ENCODE data around the gene HSPG2. TPM values are rescaled to one million over a fixed set of nuclear protein-coding genes. Genes with fewer than 3 reads are reported as not detected.

Gene HSPG2
- total and polyA plus RNA-seq, 2 of the 8 experiments (the other 6 are each of a cell fraction or from before 2014, with no cell fraction given) = 17.8 to 111 TPM

- 75% methylated on average over 11 of the region's 11 CpGs; no CpG with 5 or more reads in 1 of the 2 experiments for WGBS, 2 experiments (ENCODE audit: extremely low coverage in 1 of 2, insufficient coverage in 1 of 2, insufficient read length in 1 of 2, insufficient replicate concordance in 2 of 2, low coverage in 1 of 2, low lambda C conversion rate in 2 of 2, missing lambda C conversion rate in 1 of 2)
- peaks cover 15 to 51% (median 29%) of the 10 kb centered on the region in 4 experiments for H3K4me1 ChIP-seq (replicated peaks in 1 of 4; ENCODE audit: control insufficient read depth in 3 of 4, insufficient read depth in 4 of 4, low read length in 3 of 4)
- no peak for FAIRE-seq
- no peak for TF ChIP-seq POLR2AphosphoS5 (IDR thresholded peaks at IDR 0.05; ENCODE audit: low read depth, low read length)
- peak; percentile 92 for TF ChIP-seq KDM1A (IDR thresholded peaks at IDR 0.05; ENCODE audit: borderline replicate concordance, low read length)
These were observed 26.4 kb downstream of the HSPG2 start for GRCh38 chr1:21910558-21911204.

More at GRCh38 chr1:21910558-21911204, 26.4 kb downstream of the HSPG2 start:
- peak overlapping the region in 2 of 4 experiments; percentile 33 to 34; a peak in 3 of 7 replicates for H3K9ac ChIP-seq (replicated peaks in 1 of 4; ENCODE audit: extremely low read depth in 1 of 4, low read depth in 3 of 4, low read length in 3 of 4)
- CTCF ChIA-PET (ENCODE audit: partially characterized antibody) = interaction anchor here (0.8 to 2.0 kb wide), 8 partner anchors 8 to 54 kb away, joined by 3 to 7 read pairs (median 4); no protein-coding TSS in a partner anchor
- no peak overlapping the region for H2BK20ac ChIP-seq (ENCODE audit: low read length)
- H2AFZ ChIP-seq (ENCODE audit: low read length) = no peak overlapping the region
- peak overlapping the region; percentile 44 for H2BK120ac ChIP-seq (replicated peaks; ENCODE audit: low read depth, low read length)
- H3K14ac ChIP-seq (ENCODE audit: insufficient read length) = no peak overlapping the region
- no peak overlapping the region for H4K91ac ChIP-seq (replicated peaks; ENCODE audit: insufficient read length, low read length)
- POLR2A ChIA-PET (ENCODE audit: partially characterized antibody) = interaction anchor here (1.0 to 8.3 kb wide), 6 partner anchors 10 to 33 kb away, joined by 3 to 72 read pairs (median 4); no protein-coding TSS in a partner anchor
- H2AK5ac ChIP-seq (ENCODE audit: low read depth, low read length) = no peak overlapping the region; the same call in 1 of the 2 replicates
- H2BK5ac ChIP-seq (ENCODE audit: low read depth, low read length) = peak overlapping the region; percentile 61; the same call in 1 of the 2 replicates
- H3K4me3 ChIP-seq (ENCODE audit: extremely low read depth in 1 of 4, insufficient read depth in 2 of 4, low read depth in 3 of 4, low read length in 4 of 4) = no peak overlapping the region
- H3K9me3 ChIP-seq (ENCODE audit: insufficient read depth in 2 of 2, low read depth in 1 of 2, low read length in 1 of 2) = no peaks in the 10 kb centered on the region
- peaks cover 2% of the 10 kb centered on the region; the same call in 1 of the 2 replicates for H3K79me1 ChIP-seq (ENCODE audit: low read depth, low read length)
- no peak overlapping the region for H2BK15ac ChIP-seq (ENCODE audit: low read length)
- H4K8ac ChIP-seq (ENCODE audit: extremely low read depth, insufficient read depth, low read length) = no peak overlapping the region
- peak overlapping the region; percentile 59 for H3K4ac ChIP-seq (replicated peaks; ENCODE audit: insufficient read length, low read depth, low read length)
- H3K18ac ChIP-seq (ENCODE audit: extremely low read depth, low read length) = no peak overlapping the region
- no peak overlapping the region for H3K4me2 ChIP-seq (ENCODE audit: insufficient read depth in 1 of 2, low read depth in 2 of 2, low read length in 2 of 2)
- peak overlapping the region; percentile 7 for H4K5ac ChIP-seq (ENCODE audit: insufficient read length, low read depth, low read length)
- H3K56ac ChIP-seq (replicated peaks; ENCODE audit: insufficient read length, low read depth, low read length) = no peak overlapping the region
- no peaks in the 10 kb centered on the region for H3K23me2 ChIP-seq (ENCODE audit: low read depth, low read length)
- no peak overlapping the region for H3K23ac ChIP-seq (ENCODE audit: insufficient read length)
- H2BK12ac ChIP-seq (ENCODE audit: low read depth, low read length) = peak overlapping the region; percentile 39; the same call in 1 of the 2 replicates
- peak overlapping the region; percentile 49; the same call in 1 of the 2 replicates for H3K27ac ChIP-seq (ENCODE audit: low read depth, low read length)
- peaks cover 0 to 2% of the 10 kb centered on the region in 2 experiments; a peak in 1 of 4 replicates for H3K79me2 ChIP-seq (ENCODE audit: control insufficient read depth in 1 of 2, insufficient read depth in 2 of 2, low read length in 2 of 2)
- no peaks in the 10 kb centered on the region for H3K27me3 ChIP-seq (replicated peaks in 1 of 4; ENCODE audit: control insufficient read depth in 3 of 4, extremely low read depth in 1 of 4, insufficient read depth in 3 of 4, low read length in 3 of 4)
- H3K36me3 ChIP-seq (ENCODE audit: control insufficient read depth in 2 of 4, insufficient read depth in 4 of 4, low read length in 3 of 4) = 0 out of 8 replicates have a peak, but pooled peaks cover 0 to 2% (median 0%) of the 10 kb centered on the region in 4 experiments
- peaks cover 3 to 6% of the 10 kb centered on the region in 2 experiments for H4K20me1 ChIP-seq (replicated peaks in 1 of 2; ENCODE audit: control insufficient read depth in 1 of 2, insufficient read depth in 2 of 2, low read length in 2 of 2)
- no peak for DNase-seq (ENCODE audit: low read depth in 1 of 2, low spot score in 2 of 2)
